ENCODE results near the gene TMEM119.
A peak's percentile ranks its signal among the peaks of the same experiment; 100 is the strongest.

The TMEM119 gene

DNA sequence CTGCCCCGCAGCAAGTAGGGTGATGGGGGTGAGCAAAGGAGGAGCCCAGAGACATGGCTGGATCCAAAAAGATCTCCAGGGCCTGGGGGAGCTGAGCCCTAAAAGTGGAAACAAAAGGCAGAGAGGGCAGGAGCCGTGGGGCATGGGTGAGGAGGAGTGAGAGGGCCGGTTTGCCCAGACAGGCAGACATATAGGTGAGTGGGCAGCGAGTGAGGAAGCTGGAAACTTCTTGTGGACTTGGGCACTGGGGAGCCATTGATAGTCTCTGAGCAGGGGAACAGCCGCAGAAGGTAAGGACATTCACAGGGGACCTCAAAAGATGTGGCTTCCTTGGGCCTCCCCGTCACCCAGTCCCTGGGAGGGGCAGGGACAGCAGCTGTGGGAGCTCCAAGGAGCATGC lies 16.8 kb upstream of the TMEM119 start:
- no peaks in the 10 kb centered on the region for H3K27me3 ChIP-seq (ENCODE audit: insufficient read depth, poor library complexity, severe bottlenecking)
- no peak for TF ChIP-seq CTCF (IDR thresholded peaks at IDR 0.05; ENCODE audit: poor library complexity, severe bottlenecking)
- H3K9me3 ChIP-seq (ENCODE audit: severe bottlenecking): no peaks in the 10 kb centered on the region
- H3K36me3 ChIP-seq (ENCODE audit: low read depth): no peaks in the 10 kb centered on the region
- no peak overlapping the region for H3K27ac ChIP-seq (ENCODE audit: poor library complexity, severe bottlenecking)
- no peak for DNase-seq (ENCODE audit: low spot score)
- H3K4me1 ChIP-seq (ENCODE audit: insufficient read depth, poor library complexity, severe bottlenecking): no peaks in the 10 kb centered on the region
- no peak for ATAC-seq (ENCODE audit: low read depth)
- no peak overlapping the region for H3K4me3 ChIP-seq (ENCODE audit: severe bottlenecking)

- no peak for DNase-seq (ENCODE audit: low spot score)
- no peak for ATAC-seq (ENCODE audit: low read depth)
- Histone ChIP-seq H3K9me3 (ENCODE audit: severe bottlenecking) (no peaks in the 10 kb centered on the region), H3K27ac (ENCODE audit: poor library complexity, severe bottlenecking) (no peak overlapping the region), H3K4me1 (ENCODE audit: insufficient read depth, poor library complexity, severe bottlenecking) (no peaks in the 10 kb centered on the region), H3K4me3 (ENCODE audit: severe bottlenecking) (no peak overlapping the region), H3K27me3 (ENCODE audit: insufficient read depth, poor library complexity, severe bottlenecking) (no peaks in the 10 kb centered on the region), H3K36me3 (ENCODE audit: low read depth) (no peaks in the 10 kb centered on the region)
- TF ChIP-seq CTCF (IDR thresholded peaks at IDR 0.05; ENCODE audit: poor library complexity, severe bottlenecking): no peak
These were observed 16.2 kb upstream of the TMEM119 start for GRCh38 chr12:108614041-108614440.

- no peaks in the 10 kb centered on the region for H3K4me1 ChIP-seq (ENCODE audit: insufficient read depth, poor library complexity, severe bottlenecking)
- no peak overlapping the region for H3K27ac ChIP-seq (ENCODE audit: poor library complexity, severe bottlenecking)
- no peak for DNase-seq (ENCODE audit: low spot score)
- no peak for TF ChIP-seq CTCF (IDR thresholded peaks at IDR 0.05; ENCODE audit: poor library complexity, severe bottlenecking)
- H3K9me3 ChIP-seq (ENCODE audit: severe bottlenecking): no peaks in the 10 kb centered on the region
- no peak for ATAC-seq (ENCODE audit: low read depth)
- H3K36me3 ChIP-seq (ENCODE audit: low read depth): no peaks in the 10 kb centered on the region
- H3K27me3 ChIP-seq (ENCODE audit: insufficient read depth, poor library complexity, severe bottlenecking): no peaks in the 10 kb centered on the region
- H3K4me3 ChIP-seq (ENCODE audit: severe bottlenecking): no peak overlapping the region
These were observed 15.7 kb upstream of the TMEM119 start for GRCh38 chr12:108613548-108613947.

DNA sequence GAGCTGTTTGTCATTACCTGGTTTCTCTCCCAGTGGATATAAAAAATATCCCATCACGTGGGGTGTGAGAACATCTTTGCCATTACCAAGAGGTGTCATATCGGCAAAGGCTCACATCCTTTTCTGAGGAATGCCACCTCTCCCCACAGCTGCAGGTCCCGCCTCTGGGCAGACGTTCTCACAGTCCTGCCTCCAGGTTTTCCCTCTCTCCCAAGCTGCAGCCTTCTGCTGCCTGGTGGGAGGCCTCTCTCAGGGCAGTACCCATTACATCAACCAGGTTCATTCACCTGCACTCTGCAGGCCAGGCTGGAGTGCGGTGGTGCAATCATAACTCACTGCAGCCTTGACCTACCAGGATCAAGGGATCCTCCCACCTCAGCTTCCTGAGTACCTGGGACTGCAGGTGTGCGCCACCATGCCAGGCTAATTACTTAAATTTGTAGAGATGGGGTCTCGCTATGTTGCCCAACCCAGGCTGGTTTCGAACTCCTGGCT lies 15.0 kb upstream of the TMEM119 start:
- Histone ChIP-seq H3K36me3 (ENCODE audit: low read depth) (no peaks in the 10 kb centered on the region), H3K27me3 (ENCODE audit: insufficient read depth, poor library complexity, severe bottlenecking) (no peaks in the 10 kb centered on the region), H3K4me1 (ENCODE audit: insufficient read depth, poor library complexity, severe bottlenecking) (no peaks in the 10 kb centered on the region), H3K9me3 (ENCODE audit: severe bottlenecking) (no peaks in the 10 kb centered on the region), H3K27ac (ENCODE audit: poor library complexity, severe bottlenecking) (no peak overlapping the region), H3K4me3 (ENCODE audit: severe bottlenecking) (no peak overlapping the region)
- no peak for TF ChIP-seq CTCF (IDR thresholded peaks at IDR 0.05; ENCODE audit: poor library complexity, severe bottlenecking)
- DNase-seq (ENCODE audit: low spot score) (no peak), ATAC-seq (ENCODE audit: low read depth) (0 out of 3 replicates have a peak, but pooled peaks have one; percentile 17)

DNA sequence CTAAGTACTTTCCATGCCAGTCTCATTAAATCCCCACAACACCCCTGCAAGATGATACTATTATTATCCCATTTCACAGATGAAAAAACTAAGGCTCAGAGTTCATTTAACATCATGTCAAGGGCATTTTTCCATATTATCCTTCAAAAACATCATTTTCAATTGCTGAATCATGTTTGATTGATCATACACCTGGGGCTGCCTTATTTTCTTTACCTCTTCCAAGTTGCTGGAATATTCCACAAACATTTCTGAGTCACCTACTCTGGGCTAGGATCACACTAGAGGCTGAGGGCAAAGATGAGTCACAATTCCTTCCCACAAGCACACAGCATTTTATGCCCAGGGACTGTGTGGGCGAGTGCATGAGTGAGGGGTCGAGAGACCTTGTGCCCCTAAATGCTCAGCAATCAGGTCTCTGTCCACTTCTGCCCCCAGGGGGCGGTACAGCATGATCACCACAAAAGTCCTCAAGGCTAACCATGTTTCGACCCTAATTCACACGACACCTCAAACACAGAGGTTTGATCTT lies 14.1 kb upstream of the TMEM119 start:
- Histone ChIP-seq H3K9me3 (ENCODE audit: severe bottlenecking) (no peaks in the 10 kb centered on the region), H3K27me3 (ENCODE audit: insufficient read depth, poor library complexity, severe bottlenecking) (no peaks in the 10 kb centered on the region), H3K4me3 (ENCODE audit: severe bottlenecking) (no peak overlapping the region), H3K36me3 (ENCODE audit: low read depth) (no peaks in the 10 kb centered on the region), H3K27ac (ENCODE audit: poor library complexity, severe bottlenecking) (no peak overlapping the region), H3K4me1 (ENCODE audit: insufficient read depth, poor library complexity, severe bottlenecking) (no peaks in the 10 kb centered on the region)
- peak; percentile 29 for TF ChIP-seq CTCF (IDR thresholded peaks at IDR 0.05; ENCODE audit: poor library complexity, severe bottlenecking)
- ATAC-seq (ENCODE audit: low read depth) (peak; percentile 84), DNase-seq (ENCODE audit: low spot score) (no peak)
